SU-DHL-6 (cell line): Measurements from ENCODE around the gene RAB40C.

Experiments
- H2AFZ ChIP-seq: fragments of 200-600 bp; sonication (generic); 2 replicates; pipeline ENCODE4 v1.6.1; 2014; ENCODE audit warnings: low read depth, mild to moderate bottlenecking, moderate library complexity, mixed read lengths, antibody characterized with exemption, low read length; ENCODE audit not compliant: severe bottlenecking
- H3F3A ChIP-seq: fragments of 200-600 bp; shearing (Covaris generic); 2 replicates; pipeline ENCODE4 v1.6.0; 2016; ENCODE audit warnings: antibody characterized with exemption, mild to moderate bottlenecking; ENCODE audit not compliant: insufficient read depth
- H3K27ac ChIP-seq: fragments of 200-600 bp; sonication (generic); 2 replicates; pipeline ENCODE4 v1.5.1; 2016; ENCODE audit warnings: low read depth, mild to moderate bottlenecking, low read length, moderate library complexity, mixed read lengths
- H3K27me3 ChIP-seq: fragments of 200-600 bp; sonication (generic), shearing (Covaris generic); 2 replicates; pipeline ENCODE4 v1.6.0; 2014; ENCODE audit warnings: mild to moderate bottlenecking, low read length
- H3K36me3 ChIP-seq: fragments of 200-600 bp; sonication (generic); 2 replicates; pipeline ENCODE4 v1.6.1; 2014; ENCODE audit warnings: mild to moderate bottlenecking, low read length, mixed read lengths
- H3K4me2 ChIP-seq: fragments of 300-600, 200-600 bp; shearing (Covaris generic), sonication (generic); 2 replicates; pipeline ENCODE4 v1.6.0; 2014; ENCODE audit warnings: low read length, low read depth, mild to moderate bottlenecking; ENCODE audit not compliant: poor library complexity, severe bottlenecking
- H3K4me3 ChIP-seq: fragments of 200-600 bp; sonication (generic); 2 replicates; pipeline ENCODE4 v1.5.1; 2014; ENCODE audit warnings: antibody characterized with exemption, low read length, mild to moderate bottlenecking, mixed read lengths; ENCODE audit not compliant: insufficient read depth, poor library complexity, severe bottlenecking
- H3K79me2 ChIP-seq: fragments of 200-600 bp; sonication (generic); 2 replicates; pipeline ENCODE4 v1.6.1; 2014; ENCODE audit warnings: mild to moderate bottlenecking, low read length, moderate library complexity; ENCODE audit not compliant: insufficient read depth
- H3K9ac ChIP-seq: fragments of 200-600 bp; sonication (generic); 2 replicates; pipeline ENCODE4 v1.7.0; 2014; ENCODE audit warnings: mild to moderate bottlenecking, low read length
- H3K9me2 ChIP-seq: fragments of 200-600 bp; sonication (generic); replicated peaks from 2 replicates; pipeline ENCODE4 v1.6.1; 2014; ENCODE audit warnings: low read length; ENCODE audit not compliant: insufficient read depth
- H3K9me3 ChIP-seq: fragments of 200-600 bp; sonication (generic); 2 replicates; pipeline ENCODE4 v1.6.1; 2014; ENCODE audit warnings: low read length, mixed read lengths; ENCODE audit not compliant: insufficient read depth
- H4K20me1 ChIP-seq: fragments of 200-600 bp; sonication (generic); 2 replicates; pipeline ENCODE4 v1.6.1; 2014; ENCODE audit warnings: low read depth, mild to moderate bottlenecking, antibody characterized with exemption, low read length, moderate library complexity, mixed read lengths
- EZH2phosphoT487 ChIP-seq: fragments of 200-600 bp; sonication (generic), shearing (Covaris generic); conservative IDR thresholded peaks from 2 replicates; pipeline ENCODE4 v1.6.1; 2018; ENCODE audit warnings: mild to moderate bottlenecking, antibody characterized with exemption, low read length, moderate library complexity, mixed read lengths
- TF ChIP-seq, protein P1 (sequence below): fragments of 200-600 bp; sonication (generic); IDR thresholded peaks from one replicate; pipeline ENCODE4 v1.5.1; 2017; ENCODE audit warnings: antibody characterized with exemption, mild to moderate bottlenecking, low read length, moderate library complexity; ENCODE audit not compliant: insufficient read depth, poor library complexity, severe bottlenecking

RAB40C gene

DNA sequence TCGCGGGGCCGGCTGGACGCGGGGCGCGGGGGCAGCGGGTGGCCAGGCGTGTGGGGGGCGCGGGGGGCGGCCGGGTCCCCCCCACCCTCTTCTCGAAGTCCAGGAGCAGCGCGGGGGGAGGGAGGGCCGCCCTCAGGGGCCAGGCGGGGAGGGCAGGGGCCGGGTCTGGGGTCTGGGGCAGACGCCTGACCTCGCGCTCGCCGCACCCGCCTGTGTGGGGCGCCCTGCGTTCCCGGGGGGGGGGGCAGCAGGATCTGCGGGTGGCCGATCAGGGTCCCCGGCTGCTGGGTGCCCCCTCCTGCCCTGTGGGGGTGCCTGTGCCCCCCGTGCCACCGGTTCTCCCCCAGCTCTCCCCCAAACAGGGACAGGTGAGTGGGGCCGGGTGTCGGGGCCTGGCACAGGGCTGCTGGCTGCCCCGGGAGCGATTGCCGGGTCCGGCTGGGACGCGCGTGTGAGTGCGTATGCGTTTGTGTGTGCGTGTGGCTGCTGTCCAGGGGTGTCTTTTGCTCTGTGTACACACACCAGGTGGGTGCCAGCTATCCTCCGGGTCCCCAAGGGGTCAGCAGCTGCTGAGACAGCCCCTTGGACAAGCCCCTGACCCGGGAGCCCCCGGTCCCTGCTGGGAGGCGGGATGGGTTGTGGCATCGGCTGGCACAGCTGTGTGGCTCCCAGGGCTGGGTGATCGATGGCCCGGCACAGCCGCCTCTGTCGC lies 29.0 kb upstream of the RAB40C start:
- TF ChIP-seq EZH2phosphoT487 = no peak
- TF ChIP-seq, protein P1, sequence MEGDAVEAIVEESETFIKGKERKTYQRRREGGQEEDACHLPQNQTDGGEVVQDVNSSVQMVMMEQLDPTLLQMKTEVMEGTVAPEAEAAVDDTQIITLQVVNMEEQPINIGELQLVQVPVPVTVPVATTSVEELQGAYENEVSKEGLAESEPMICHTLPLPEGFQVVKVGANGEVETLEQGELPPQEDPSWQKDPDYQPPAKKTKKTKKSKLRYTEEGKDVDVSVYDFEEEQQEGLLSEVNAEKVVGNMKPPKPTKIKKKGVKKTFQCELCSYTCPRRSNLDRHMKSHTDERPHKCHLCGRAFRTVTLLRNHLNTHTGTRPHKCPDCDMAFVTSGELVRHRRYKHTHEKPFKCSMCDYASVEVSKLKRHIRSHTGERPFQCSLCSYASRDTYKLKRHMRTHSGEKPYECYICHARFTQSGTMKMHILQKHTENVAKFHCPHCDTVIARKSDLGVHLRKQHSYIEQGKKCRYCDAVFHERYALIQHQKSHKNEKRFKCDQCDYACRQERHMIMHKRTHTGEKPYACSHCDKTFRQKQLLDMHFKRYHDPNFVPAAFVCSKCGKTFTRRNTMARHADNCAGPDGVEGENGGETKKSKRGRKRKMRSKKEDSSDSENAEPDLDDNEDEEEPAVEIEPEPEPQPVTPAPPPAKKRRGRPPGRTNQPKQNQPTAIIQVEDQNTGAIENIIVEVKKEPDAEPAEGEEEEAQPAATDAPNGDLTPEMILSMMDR = no peak
- Histone ChIP-seq H3K27ac (no peak overlapping the region), H3K9me2 (no peaks in the 10 kb centered on the region), H3K4me3 (no peak overlapping the region), H4K20me1 (no peaks in the 10 kb centered on the region), H3F3A (no peaks in the 10 kb centered on the region), H3K4me2 (no peak overlapping the region), H3K79me2 (no peaks in the 10 kb centered on the region), H3K9me3 (no peaks in the 10 kb centered on the region), H3K27me3 (no peaks in the 10 kb centered on the region), H2AFZ (no peak overlapping the region), H3K9ac (no peak overlapping the region), H3K36me3 (no peaks in the 10 kb centered on the region)

- Histone ChIP-seq H2AFZ (no peak overlapping the region), H3K27me3 (no peaks in the 10 kb centered on the region), H3K9me3 (no peaks in the 10 kb centered on the region), H3K36me3 (no peaks in the 10 kb centered on the region), H3K9me2 (no peaks in the 10 kb centered on the region), H3K9ac (no peak overlapping the region), H3F3A (no peaks in the 10 kb centered on the region), H3K79me2 (no peaks in the 10 kb centered on the region), H4K20me1 (no peaks in the 10 kb centered on the region), H3K27ac (no peak overlapping the region), H3K4me2 (no peak overlapping the region), H3K4me3 (no peak overlapping the region)
- TF ChIP-seq, protein P1 = no peak
- no peak for TF ChIP-seq EZH2phosphoT487
Observed at GRCh38 chr16:561413-561794, 28.5 kb upstream of the RAB40C start.

DNA sequence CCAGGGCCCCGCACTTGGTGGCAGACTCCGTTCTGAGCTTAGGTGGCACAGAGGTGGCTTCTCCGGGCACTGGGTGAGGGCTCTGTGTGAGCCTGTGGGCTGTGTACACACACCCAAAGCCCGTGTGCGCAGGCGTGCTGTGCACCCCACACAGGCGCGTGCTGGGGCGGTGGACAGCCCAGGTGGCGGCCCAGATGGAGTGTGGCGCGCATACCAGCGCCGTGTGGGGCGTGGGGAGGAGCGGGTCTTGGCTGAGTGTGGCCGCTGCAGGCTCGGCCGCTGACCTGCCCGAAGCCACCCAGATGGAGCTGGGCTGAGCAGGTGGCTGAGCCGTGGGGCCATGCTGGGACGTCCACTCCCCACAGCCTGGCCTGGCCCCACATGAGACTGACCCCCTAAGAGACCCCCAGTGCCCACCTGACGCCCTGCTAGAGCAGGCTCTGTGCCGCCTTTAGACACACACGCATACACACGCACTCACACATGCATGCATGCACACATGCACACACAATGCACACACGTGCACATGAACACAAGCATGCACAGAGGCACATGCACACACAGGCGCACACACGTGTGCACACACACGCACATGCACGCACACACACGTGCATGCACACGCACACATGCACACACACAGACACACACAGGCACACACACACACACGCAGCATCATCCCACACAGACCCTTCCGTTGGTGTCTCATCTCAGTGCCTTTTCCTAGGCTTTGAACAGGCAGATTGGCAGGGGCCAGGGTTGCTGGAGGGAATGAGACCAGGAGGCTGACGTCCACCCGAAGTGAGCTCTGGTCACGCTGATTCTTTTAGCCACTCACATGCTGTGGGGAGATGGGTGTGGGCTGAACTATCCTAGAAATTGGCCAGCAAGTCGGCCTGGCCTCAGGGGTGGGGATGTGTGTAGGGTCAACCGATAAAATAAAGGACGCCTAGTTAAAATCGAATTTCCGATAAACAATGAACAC lies 27.6 kb upstream of the RAB40C start:
- H3K27ac ChIP-seq = no peak overlapping the region
- no peak overlapping the region for H2AFZ ChIP-seq
- H3K4me2 ChIP-seq = no peak overlapping the region
- H3K9me3 ChIP-seq = no peaks in the 10 kb centered on the region
- H4K20me1 ChIP-seq = no peaks in the 10 kb centered on the region
- no peak overlapping the region for H3K9ac ChIP-seq
- no peaks in the 10 kb centered on the region for H3K9me2 ChIP-seq
- no peaks in the 10 kb centered on the region for H3F3A ChIP-seq
- H3K36me3 ChIP-seq = no peaks in the 10 kb centered on the region
- no peak overlapping the region for H3K4me3 ChIP-seq
- H3K79me2 ChIP-seq = no peaks in the 10 kb centered on the region
- TF ChIP-seq, protein P1 = no peak
- no peak for TF ChIP-seq EZH2phosphoT487
- H3K27me3 ChIP-seq = no peaks in the 10 kb centered on the region
